ENCODE measurements around the gene AGPAT4. TPM values are rescaled to one million over a fixed set of nuclear protein-coding genes. Genes with fewer than 3 reads are reported as not detected.

AGPAT4 gene
- total and polyA plus RNA-seq, 3 donors from 2014 or later, result 5.4 to 7.2 (median 6.4) TPM

DNA sequence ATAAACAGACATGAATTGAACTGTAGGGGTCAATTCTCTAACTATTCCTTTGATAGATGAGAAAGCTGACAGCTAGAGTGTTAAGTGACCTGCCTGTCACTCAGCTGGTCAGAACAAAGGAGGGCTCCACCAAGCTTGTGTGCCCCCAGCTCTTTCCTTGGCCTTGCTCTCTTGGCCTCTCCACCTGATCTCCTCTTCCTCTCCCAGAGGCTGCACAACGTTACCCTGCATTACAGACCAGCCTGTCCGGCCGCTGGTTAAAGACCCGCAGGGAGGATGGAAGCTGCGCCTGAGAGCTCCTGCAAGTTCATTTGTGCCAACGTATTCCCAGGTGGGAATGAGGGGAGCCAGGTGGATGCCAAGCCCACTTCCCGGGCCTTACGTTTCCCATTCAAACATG is 22.5 kb downstream of the AGPAT4 start:
- no peaks in the 10 kb centered on the region for H3K9me3 ChIP-seq
- no peak for DNase-seq
- TF ChIP-seq, protein P1, sequence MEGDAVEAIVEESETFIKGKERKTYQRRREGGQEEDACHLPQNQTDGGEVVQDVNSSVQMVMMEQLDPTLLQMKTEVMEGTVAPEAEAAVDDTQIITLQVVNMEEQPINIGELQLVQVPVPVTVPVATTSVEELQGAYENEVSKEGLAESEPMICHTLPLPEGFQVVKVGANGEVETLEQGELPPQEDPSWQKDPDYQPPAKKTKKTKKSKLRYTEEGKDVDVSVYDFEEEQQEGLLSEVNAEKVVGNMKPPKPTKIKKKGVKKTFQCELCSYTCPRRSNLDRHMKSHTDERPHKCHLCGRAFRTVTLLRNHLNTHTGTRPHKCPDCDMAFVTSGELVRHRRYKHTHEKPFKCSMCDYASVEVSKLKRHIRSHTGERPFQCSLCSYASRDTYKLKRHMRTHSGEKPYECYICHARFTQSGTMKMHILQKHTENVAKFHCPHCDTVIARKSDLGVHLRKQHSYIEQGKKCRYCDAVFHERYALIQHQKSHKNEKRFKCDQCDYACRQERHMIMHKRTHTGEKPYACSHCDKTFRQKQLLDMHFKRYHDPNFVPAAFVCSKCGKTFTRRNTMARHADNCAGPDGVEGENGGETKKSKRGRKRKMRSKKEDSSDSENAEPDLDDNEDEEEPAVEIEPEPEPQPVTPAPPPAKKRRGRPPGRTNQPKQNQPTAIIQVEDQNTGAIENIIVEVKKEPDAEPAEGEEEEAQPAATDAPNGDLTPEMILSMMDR (IDR thresholded peaks at IDR 0.05), result no peak
- TF ChIP-seq POLR2A (IDR thresholded peaks at IDR 0.05), result no peak
- no peaks in the 10 kb centered on the region for H3K27me3 ChIP-seq
- intact Hi-C loops (cut with DNase I; ENCODE audit: low total_unique reads), result no loop called here
- no peak overlapping the region for H3K27ac ChIP-seq
- no peaks in the 10 kb centered on the region for H3K36me3 ChIP-seq (ENCODE audit: low read depth, missing control alignments)
- no peaks in the 10 kb centered on the region for H3K4me1 ChIP-seq
- no peak overlapping the region for H3K4me3 ChIP-seq
- 82 to 95% methylated on average over 8 of the region's 8 CpGs for WGBS, 2 donors

DNA sequence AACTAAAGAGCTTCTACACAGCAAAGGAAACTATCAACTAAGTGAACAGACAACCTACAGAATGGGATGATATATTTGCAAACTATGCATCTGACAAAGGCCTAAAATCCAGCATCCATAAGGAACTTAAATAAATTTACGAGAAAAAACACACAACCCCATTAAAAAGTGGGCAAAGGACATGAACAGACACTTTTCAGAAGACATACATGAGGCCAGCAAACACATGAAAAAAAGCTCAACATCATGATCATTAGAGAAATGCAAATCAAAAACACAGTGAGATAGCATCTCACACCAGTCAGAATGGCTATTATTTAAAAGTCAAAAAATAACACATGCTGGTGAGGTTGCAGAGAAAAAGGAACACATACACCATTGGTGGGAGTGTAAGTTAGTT is 24.5 kb downstream of the AGPAT4 start:
- H3K4me1 ChIP-seq, result no peaks in the 10 kb centered on the region
- no peak for TF ChIP-seq POLR2A (IDR thresholded peaks at IDR 0.05)
- TF ChIP-seq, protein P1 (IDR thresholded peaks at IDR 0.05), result no peak
- intact Hi-C loops (cut with DNase I; ENCODE audit: low total_unique reads), result no loop called here
- no peak for DNase-seq
- no peaks in the 10 kb centered on the region for H3K9me3 ChIP-seq
- H3K27me3 ChIP-seq, result no peaks in the 10 kb centered on the region
- no peak overlapping the region for H3K4me3 ChIP-seq
- no peak overlapping the region for H3K27ac ChIP-seq
- no peaks in the 10 kb centered on the region for H3K36me3 ChIP-seq (ENCODE audit: low read depth, missing control alignments)
- 95 to 100% methylated on average over 1 of the region's 1 CpG for WGBS, 2 donors

DNA sequence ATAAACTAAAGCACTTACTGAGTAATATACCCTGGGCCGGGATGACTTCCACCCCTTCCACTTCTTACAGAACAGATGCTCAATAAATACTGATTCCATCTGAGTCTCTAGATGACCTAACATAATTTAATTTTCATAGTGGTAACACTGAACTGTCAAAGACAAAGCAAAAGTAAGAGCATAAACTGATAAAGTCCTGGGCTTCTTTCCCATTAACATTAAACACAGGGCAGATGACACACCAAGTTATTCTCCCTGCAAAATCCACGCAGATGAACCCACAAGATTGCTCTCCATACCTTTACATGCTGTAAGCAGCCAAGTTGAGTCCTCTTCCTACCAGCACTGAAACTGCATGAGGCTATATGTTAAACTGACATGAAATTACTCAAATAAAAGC is 27.1 kb downstream of the AGPAT4 start:
- no peaks in the 10 kb centered on the region for H3K4me1 ChIP-seq
- 98 to 100% methylated on average over 2 of the region's 2 CpGs for WGBS, 2 donors

DNA sequence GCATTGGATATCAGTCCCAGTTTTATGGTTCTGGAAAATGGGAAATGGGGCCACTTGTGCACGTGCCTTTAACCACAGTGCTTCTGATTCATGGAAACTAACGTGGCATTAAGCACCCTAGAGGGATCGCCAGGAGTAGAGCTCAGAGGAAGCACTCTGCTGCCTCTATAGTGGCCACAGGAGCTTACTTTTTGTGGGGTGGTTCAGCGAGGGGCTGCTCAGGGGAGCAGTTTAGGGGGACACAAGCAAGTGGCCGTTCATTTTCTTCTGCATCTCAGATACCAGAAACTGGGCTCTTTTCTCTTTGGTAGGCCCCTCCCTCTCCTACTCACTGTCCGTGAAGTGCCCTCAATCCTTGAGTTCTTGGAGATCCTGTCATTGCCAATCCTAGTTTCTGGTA is 28.5 kb downstream of the AGPAT4 start:
- DNase-seq, result no peak
- no peaks in the 10 kb centered on the region for H3K36me3 ChIP-seq (ENCODE audit: low read depth, missing control alignments)
- H3K4me3 ChIP-seq, result no peak overlapping the region
- no peaks in the 10 kb centered on the region for H3K4me1 ChIP-seq
- no peaks in the 10 kb centered on the region for H3K27me3 ChIP-seq
- TF ChIP-seq, protein P1 (IDR thresholded peaks at IDR 0.05), result no peak
- TF ChIP-seq POLR2A (IDR thresholded peaks at IDR 0.05), result no peak
- intact Hi-C loops (cut with DNase I; ENCODE audit: low total_unique reads), result no loop called here
- 92 to 93% methylated on average over 6 of the region's 6 CpGs for WGBS, 2 donors
- H3K27ac ChIP-seq, result no peak overlapping the region
- H3K9me3 ChIP-seq, result no peaks in the 10 kb centered on the region

More for the DNA sequence above, 27.1 kb downstream of the AGPAT4 start:
- intact Hi-C loops (cut with DNase I; ENCODE audit: low total_unique reads), result no loop called here
- Histone ChIP-seq H3K4me3 (no peak overlapping the region), H3K27me3 (no peaks in the 10 kb centered on the region), H3K9me3 (no peaks in the 10 kb centered on the region), H3K36me3 (ENCODE audit: low read depth, missing control alignments) (no peaks in the 10 kb centered on the region), H3K27ac (no peak overlapping the region)
- TF ChIP-seq, protein P1 (IDR thresholded peaks at IDR 0.05), result no peak
- TF ChIP-seq POLR2A (IDR thresholded peaks at IDR 0.05), result no peak
- DNase-seq, result no peak

DNA sequence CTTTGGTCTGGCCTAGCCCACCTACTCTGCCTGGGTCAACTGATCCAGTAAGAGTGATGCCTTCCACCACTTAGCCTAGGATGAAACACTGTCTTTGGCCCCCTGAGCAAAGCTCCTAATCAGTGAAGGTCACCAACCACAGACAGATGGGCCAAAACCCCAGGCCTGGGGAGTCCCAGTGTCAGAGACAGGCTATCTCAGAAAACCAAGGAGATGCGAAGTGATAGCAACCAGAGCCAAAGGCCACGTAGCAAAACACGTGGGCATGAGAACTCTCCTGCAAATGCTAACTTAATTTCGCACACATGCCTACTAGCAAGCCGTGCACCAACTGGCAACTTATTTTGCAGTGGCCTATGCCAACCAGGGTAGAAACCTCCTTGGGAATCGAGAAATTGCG is 29.1 kb downstream of the AGPAT4 start:
- H3K27me3 ChIP-seq, result no peaks in the 10 kb centered on the region
- intact Hi-C loops (cut with DNase I; ENCODE audit: low total_unique reads), result no loop called here
- no peaks in the 10 kb centered on the region for H3K36me3 ChIP-seq (ENCODE audit: low read depth, missing control alignments)
- H3K9me3 ChIP-seq, result no peaks in the 10 kb centered on the region
- DNase-seq, result no peak
- no peaks in the 10 kb centered on the region for H3K4me1 ChIP-seq
- TF ChIP-seq POLR2A (IDR thresholded peaks at IDR 0.05), result no peak
- TF ChIP-seq, protein P1 (IDR thresholded peaks at IDR 0.05), result no peak
- H3K27ac ChIP-seq, result no peak overlapping the region
- 96 to 97% methylated on average over 7 of the region's 7 CpGs for WGBS, 2 donors
- no peak overlapping the region for H3K4me3 ChIP-seq

Data from testis (tissue), 3 donors.